Measurements from ENCODE around the gene HES7. TPM values are rescaled to one million over a fixed set of nuclear protein-coding genes. Genes with fewer than 3 reads are reported as not detected.

Gene HES7
- total RNA-seq, 1 experiment from 2014 or later = 3.1 TPM

- TF ChIP-seq NFYB (CRISPR knock-in tag; conservative IDR thresholded peaks at IDR 0.05; ENCODE audit: low read depth) (no peak), ZNF281 (CRISPR knock-in tag; IDR thresholded peaks at IDR 0.05) (no peak), ZSCAN18 (CRISPR knock-in tag; IDR thresholded peaks at IDR 0.05) (no peak), ATF1 (CRISPR knock-in tag; IDR thresholded peaks at IDR 0.05) (no peak), IRF1 (CRISPR knock-in tag; IDR thresholded peaks at IDR 0.05) (no peak), MXD4 (CRISPR knock-in tag; IDR thresholded peaks at IDR 0.05; ENCODE audit: borderline replicate concordance) (no peak), CREM (CRISPR knock-in tag; IDR thresholded peaks at IDR 0.05) (no peak), NFE2L1 (CRISPR knock-in tag; IDR thresholded peaks at IDR 0.05) (no peak), FOXK1 (CRISPR knock-in tag; IDR thresholded peaks at IDR 0.05) (no peak), NR2C2 (CRISPR knock-in tag; IDR thresholded peaks at IDR 0.05) (no peak)
- TF ChIP-seq, protein P1, sequence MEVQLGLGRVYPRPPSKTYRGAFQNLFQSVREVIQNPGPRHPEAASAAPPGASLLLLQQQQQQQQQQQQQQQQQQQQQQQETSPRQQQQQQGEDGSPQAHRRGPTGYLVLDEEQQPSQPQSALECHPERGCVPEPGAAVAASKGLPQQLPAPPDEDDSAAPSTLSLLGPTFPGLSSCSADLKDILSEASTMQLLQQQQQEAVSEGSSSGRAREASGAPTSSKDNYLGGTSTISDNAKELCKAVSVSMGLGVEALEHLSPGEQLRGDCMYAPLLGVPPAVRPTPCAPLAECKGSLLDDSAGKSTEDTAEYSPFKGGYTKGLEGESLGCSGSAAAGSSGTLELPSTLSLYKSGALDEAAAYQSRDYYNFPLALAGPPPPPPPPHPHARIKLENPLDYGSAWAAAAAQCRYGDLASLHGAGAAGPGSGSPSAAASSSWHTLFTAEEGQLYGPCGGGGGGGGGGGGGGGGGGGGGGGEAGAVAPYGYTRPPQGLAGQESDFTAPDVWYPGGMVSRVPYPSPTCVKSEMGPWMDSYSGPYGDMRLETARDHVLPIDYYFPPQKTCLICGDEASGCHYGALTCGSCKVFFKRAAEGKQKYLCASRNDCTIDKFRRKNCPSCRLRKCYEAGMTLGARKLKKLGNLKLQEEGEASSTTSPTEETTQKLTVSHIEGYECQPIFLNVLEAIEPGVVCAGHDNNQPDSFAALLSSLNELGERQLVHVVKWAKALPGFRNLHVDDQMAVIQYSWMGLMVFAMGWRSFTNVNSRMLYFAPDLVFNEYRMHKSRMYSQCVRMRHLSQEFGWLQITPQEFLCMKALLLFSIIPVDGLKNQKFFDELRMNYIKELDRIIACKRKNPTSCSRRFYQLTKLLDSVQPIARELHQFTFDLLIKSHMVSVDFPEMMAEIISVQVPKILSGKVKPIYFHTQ (CRISPR knock-in tag; IDR thresholded peaks at IDR 0.05) = no peak
- TF ChIP-seq, protein P2, sequence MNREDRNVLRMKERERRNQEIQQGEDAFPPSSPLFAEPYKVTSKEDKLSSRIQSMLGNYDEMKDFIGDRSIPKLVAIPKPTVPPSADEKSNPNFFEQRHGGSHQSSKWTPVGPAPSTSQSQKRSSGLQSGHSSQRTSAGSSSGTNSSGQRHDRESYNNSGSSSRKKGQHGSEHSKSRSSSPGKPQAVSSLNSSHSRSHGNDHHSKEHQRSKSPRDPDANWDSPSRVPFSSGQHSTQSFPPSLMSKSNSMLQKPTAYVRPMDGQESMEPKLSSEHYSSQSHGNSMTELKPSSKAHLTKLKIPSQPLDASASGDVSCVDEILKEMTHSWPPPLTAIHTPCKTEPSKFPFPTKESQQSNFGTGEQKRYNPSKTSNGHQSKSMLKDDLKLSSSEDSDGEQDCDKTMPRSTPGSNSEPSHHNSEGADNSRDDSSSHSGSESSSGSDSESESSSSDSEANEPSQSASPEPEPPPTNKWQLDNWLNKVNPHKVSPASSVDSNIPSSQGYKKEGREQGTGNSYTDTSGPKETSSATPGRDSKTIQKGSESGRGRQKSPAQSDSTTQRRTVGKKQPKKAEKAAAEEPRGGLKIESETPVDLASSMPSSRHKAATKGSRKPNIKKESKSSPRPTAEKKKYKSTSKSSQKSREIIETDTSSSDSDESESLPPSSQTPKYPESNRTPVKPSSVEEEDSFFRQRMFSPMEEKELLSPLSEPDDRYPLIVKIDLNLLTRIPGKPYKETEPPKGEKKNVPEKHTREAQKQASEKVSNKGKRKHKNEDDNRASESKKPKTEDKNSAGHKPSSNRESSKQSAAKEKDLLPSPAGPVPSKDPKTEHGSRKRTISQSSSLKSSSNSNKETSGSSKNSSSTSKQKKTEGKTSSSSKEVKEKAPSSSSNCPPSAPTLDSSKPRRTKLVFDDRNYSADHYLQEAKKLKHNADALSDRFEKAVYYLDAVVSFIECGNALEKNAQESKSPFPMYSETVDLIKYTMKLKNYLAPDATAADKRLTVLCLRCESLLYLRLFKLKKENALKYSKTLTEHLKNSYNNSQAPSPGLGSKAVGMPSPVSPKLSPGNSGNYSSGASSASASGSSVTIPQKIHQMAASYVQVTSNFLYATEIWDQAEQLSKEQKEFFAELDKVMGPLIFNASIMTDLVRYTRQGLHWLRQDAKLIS (CRISPR knock-in tag; IDR thresholded peaks at IDR 0.05; ENCODE audit: borderline replicate concordance) = no peak
Observed at GRCh38 chr17:8074554-8074953, 49.4 kb downstream of the HES7 start (continued).

GRCh38 chr17:8073627-8074484 is 50.0 kb downstream of the HES7 start:
- H3K27ac Mint-ChIP-seq = no peak overlapping the region
- H3K36me3 Mint-ChIP-seq = no peaks in the 10 kb centered on the region
- CTCF ChIA-PET = interaction anchor here (0.5 to 13.0 kb wide), 75 partner anchors 10 to 1230 kb away, joined by 3 to 380 read pairs (median 5); partner anchors contain the start of genes ALOX12B, ALOXE3, BORCS6 and CNTROB
- peaks cover 96% of the 10 kb centered on the region for H3K27me3 Mint-ChIP-seq (ENCODE audit: low read depth)
- peak overlapping the region; percentile 76 for H3K4me3 Mint-ChIP-seq
- no peaks in the 10 kb centered on the region for H3K9me3 Mint-ChIP-seq
- ATAC-seq = peak; percentile 82
- DNase-seq (ENCODE audit: low spot score) = peak; percentile 92
- peaks cover 23% of the 10 kb centered on the region for H3K4me1 Mint-ChIP-seq
- POLR2A ChIA-PET = interaction anchor here (0.9 to 1.8 kb wide), 3 partner anchors 11 to 99 kb away, joined by 3 to 4 read pairs (median 3); no protein-coding TSS in a partner anchor
- TF ChIP-seq HMGXB4 (CRISPR knock-in tag; IDR thresholded peaks at IDR 0.05) (peak; percentile 69), NFATC4 (CRISPR knock-in tag; IDR thresholded peaks at IDR 0.05) (peak; percentile 45; the same call in 1 of the 2 replicates), ZNF263 (CRISPR knock-in tag; IDR thresholded peaks at IDR 0.05; ENCODE audit: low read depth) (no peak)
- TF ChIP-seq, protein P3, sequence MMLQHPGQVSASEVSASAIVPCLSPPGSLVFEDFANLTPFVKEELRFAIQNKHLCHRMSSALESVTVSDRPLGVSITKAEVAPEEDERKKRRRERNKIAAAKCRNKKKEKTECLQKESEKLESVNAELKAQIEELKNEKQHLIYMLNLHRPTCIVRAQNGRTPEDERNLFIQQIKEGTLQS (CRISPR knock-in tag; conservative IDR thresholded peaks at IDR 0.05) = no peak
- TF ChIP-seq, protein P4, sequence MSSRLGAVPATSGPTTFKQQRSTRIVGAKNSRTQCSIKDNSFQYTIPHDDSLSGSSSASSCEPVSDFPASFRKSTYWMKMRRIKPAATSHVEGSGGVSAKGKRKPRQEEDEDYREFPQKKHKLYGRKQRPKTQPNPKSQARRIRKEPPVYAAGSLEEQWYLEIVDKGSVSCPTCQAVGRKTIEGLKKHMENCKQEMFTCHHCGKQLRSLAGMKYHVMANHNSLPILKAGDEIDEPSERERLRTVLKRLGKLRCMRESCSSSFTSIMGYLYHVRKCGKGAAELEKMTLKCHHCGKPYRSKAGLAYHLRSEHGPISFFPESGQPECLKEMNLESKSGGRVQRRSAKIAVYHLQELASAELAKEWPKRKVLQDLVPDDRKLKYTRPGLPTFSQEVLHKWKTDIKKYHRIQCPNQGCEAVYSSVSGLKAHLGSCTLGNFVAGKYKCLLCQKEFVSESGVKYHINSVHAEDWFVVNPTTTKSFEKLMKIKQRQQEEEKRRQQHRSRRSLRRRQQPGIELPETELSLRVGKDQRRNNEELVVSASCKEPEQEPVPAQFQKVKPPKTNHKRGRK (CRISPR knock-in tag; IDR thresholded peaks at IDR 0.05; ENCODE audit: borderline replicate concordance) = no peak
